Gastroesophageal sphincter (tissue), 3 donors: ENCODE measurements around the gene AP4S1.

Experiments
- CTCF ChIP-seq, 4 experiments: fragments of 200-600 bp in 2 of 4; fragments of 450-650 bp in 2 of 4; sonication (generic) in 1 of 4; IDR thresholded peaks; one replicate each; pipeline ENCODE4 v1.5.1; 2017 to 2019; ENCODE audit warnings: antibody characterized with exemption in 4 of 4, mild to moderate bottlenecking in 2 of 4, moderate library complexity in 2 of 4
- POLR2A ChIP-seq, 2 donors: fragments of 450-650 bp; IDR thresholded peaks; one replicate each; pipeline ENCODE4 v1.6.1; 2017; ENCODE audit warnings: antibody characterized with exemption in 2 of 2, mild to moderate bottlenecking in 2 of 2, moderate library complexity in 1 of 2

DNA sequence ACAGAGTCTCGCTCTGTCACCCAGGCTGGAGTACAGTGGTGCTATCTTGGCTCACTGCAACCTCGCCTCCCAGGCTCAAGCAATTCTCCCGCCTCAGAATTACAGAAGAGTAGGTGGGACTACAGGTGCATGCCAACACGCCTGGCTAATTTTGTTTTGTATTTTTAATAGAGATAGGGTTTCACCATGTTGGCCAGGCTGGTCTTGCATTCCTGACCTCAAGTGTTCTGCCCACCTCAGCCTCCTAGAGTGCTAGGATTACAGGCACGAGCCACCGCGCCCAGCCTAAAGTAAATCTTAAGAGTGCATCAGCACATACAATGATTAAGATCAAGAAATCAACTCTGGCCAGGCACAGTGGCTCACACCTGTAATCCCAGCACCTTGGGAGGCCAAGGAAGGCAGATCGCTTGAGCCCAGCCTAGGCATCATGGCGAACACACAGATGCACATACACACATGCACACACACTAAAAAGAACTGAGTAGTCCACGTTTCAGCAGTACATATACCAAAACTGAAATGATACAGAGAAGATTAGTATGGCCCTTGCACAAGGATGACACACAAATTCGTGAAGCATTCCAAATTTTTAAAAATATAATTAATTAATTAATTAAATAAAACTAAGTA is 117.1 kb downstream of the AP4S1 start:
- no peak for TF ChIP-seq CTCF (IDR thresholded peaks at IDR 0.05)
- TF ChIP-seq POLR2A (IDR thresholded peaks at IDR 0.05), result no peak
